HL-60/S4 treated with retinoic acid at 250 ng/mL for 4 days and 3 days (cell line): ENCODE measurements around the gene COL4A1.

Experiments
- in situ Hi-C: fragments of 300-500 bp; cut with MboI; formaldehyde crosslinking; loops from 2 replicates; pipeline ENCODE4 v1.7.0; 2022; ENCODE audit warnings: low sequenced_read_pairs

COL4A1 gene

DNA sequence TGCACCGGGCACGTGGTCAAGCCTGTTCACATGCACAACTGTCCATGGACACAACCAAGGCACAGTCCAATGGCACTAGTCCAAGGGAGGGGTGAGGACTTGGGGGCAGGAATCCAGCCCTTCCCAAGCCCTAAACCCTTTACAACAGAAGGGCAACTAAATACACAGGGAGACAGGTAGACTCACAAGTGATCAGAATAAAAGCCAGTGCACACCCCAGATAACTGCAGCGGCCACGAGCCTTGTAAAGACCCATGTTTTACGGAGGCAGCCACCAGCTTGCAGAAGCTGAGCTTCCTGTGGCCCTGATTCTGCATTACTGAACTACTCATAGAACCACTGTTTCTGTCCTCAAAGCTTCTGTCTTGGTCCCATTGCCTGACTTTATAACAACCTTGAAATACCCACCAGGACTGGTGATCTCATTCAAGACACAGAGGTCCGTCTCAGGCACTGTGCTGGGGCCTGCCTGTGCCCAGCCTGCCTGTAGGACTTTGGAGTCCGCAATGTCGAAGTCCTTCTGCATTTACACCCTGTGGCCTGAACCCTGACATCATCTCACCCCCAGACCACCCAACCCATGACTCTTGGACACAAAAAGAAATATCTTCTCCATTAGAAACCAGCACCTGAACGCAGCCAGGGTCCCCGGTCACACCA is 181.2 kb downstream of the COL4A1 start:
- in situ Hi-C loops: no loop called here

DNA sequence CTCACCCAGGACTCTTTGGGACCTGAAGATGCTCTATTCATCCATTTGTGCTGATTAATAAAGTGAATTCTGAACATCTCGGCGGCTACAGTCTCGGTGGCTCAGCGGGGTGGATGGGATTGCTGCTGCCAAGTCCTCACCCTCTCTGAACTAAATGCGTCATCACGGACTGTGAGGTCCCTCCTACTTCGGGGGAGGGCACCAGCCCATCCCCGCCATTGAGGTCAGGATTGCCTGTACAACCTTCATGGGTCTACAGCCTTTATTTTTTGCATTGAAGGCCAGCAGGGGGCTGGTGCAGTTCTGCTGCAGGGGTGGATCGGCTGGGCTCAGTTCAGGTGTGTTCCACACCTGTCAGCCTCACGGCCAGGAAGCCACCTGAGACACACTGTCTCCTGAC is 181.8 kb downstream of the COL4A1 start:
- in situ Hi-C loops: no loop called here

DNA sequence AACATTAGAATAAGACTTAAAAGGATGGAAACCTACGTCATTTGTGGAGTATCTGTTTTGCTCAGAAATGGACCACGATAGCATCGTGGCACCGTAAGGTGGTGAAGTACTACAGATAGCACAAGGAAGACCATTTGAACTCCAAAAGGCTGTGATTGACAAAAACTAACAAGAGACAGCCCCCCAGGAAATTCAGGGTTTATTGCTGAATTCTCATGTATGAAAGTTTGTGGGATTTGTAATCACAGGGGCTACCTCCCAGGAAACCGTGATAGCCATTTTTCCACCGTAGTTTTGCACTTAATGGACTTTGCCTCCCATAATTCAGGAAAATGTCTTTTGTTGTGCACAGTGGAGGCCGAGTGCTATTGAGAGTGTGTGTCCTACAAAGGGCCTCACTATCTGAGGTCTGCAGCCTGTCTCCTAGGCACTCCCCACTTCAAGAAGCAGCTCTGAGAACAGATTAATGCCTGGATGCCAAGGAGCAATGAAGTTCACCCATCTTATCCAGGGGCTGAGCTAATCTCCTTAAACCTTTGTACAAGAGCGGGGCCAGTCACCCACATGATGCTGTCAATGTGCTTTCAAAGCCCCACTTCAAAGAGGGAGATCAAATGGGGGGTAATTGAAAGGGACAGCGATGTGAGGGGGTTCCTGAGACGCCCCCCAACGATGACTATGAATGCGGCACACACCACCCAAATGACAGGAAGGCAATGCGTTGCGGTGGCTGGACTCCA is 182.6 kb downstream of the COL4A1 start:
- in situ Hi-C loops: loop anchor here (25.0 kb wide), 1 partner anchor 1162 kb away; no protein-coding TSS in a partner anchor

DNA sequence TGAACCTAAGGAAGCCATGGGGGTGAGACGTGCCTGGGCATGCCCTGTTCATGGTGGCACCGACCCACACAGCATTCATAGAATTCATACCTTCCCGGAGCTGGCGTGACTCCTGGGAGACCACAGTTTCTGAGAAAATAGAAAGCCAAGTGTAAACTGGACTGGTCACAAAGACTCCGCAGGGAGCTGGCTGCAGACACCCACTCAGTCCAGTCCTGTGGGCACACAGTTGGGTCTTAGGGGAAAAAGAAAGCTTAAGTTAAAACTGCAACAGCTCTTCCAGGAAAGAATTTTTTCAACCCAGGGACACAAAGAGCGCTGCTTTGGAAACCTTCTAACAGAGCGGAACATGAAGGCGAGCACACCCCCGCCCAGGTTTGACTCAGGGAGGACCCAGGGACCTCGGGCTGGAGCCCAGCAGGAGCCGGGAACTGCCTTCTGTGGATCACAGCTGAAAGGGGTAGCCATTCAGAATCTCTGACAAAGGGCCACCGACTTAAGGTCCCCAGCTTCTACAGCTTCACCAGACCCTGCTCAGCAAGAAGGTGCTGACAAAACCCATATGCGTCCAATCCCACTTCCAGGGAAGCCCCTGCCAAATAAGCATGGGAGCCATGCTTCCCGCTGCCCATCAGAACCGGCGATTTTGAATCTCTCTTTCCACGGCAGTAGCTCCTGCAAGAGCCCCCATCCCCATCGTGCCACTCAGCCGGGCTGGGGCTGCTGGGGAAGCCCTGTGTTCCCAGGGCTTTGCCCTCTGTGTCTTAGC is 183.7 kb downstream of the COL4A1 start:
- in situ Hi-C loops: loop anchor here (25.0 kb wide), 1 partner anchor 1161 kb away; no protein-coding TSS in a partner anchor

DNA sequence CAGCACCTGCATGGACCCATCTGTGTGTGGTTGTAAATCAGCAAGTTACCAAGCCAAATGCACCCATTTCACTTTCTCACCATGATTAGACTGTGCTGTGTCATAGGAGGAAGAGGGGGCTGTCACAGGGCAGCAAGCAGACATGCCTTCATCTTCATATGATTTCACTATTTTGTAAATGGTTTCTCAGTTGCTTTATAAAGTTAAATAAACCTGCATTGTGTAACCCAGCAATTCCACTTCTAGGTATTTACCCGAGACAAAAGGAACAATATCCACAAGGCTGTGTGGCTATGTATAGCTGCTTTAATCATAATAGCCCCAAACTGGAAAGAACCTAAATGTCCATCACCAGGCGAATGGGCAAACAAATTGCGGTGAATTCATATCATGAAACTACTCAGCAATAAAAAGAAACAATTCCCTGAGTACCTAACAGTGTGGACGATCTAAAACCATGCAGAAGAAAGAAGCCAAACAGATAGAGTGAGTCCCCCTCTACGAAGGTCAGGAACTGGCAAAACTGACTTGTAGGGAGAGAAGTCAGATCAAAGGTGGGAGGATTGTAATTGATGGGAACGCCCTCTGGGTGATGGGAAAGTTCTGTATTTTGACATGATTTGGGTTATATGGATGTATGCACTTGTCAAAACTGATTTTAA is 185.4 kb downstream of the COL4A1 start:
- in situ Hi-C loops: loop anchor here (25.0 kb wide), 1 partner anchor 1159 kb away; no protein-coding TSS in a partner anchor

DNA sequence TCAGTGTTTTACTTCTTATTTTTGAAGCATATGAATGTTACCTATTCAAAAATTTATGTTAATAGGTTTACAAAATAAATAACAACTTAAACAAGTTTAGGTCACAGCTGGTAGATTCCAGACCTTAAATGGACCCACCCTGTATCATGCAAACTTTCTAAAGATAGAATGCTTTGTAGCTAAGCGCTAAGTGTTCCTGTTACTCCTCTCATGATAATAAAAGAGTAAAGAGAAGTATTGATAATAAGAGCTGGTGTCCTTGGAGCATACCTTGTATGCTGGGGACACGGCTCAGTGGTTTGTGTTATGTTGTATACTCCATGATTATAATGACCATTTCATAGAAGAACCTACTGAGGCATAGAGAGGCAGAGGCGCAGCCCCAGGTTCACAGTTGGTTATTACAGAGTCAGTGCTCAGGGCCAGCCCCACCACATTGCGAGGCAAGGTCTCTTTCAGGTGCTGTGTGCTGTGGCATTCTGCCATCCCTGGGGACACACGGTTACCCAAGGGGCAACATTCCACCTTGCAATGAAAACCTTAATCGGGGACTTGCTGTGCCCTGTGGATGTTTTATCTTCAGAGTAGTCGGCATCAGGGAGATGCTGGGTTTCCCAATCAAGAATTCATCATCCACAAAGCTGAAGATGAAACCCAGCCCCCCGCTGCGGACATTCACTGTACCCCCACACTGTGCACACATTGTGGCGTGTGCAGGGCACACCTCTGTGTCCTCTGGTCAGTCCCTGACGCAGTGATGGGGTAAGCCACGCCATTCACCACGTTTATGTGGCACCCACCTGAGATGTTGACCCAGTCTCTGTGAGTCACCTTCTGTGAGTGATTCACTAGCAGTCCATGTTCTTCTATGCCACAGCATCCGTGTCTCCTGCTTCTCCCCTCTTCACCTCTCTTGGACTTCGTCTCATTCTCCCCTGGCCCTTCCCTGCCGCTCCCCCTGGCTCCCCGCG is 186.7 kb downstream of the COL4A1 start:
- in situ Hi-C loops: loop anchor here (25.0 kb wide), 1 partner anchor 1158 kb away; no protein-coding TSS in a partner anchor

DNA sequence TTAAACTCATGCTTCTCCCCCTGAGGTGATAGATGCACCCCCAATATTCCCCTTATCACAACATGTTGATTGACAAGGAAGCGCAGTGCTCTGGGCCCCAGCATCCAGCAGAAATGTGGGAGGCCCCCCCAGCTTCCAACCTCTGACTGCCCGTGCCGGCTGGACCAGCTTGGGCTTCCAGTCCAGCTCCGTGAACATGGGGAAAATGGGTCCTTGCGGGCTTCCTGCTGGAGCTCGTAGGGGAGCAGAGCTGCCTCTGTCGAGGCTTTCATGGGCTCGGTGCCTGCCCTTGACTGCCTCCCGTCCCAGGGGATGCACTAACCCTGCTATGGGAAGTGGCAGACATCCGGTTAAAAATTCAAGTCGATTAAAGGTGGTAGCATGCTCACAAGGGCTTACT is 188.9 kb downstream of the COL4A1 start:
- in situ Hi-C loops: loop anchor here (25.0 kb wide), 1 partner anchor 1156 kb away; no protein-coding TSS in a partner anchor

DNA sequence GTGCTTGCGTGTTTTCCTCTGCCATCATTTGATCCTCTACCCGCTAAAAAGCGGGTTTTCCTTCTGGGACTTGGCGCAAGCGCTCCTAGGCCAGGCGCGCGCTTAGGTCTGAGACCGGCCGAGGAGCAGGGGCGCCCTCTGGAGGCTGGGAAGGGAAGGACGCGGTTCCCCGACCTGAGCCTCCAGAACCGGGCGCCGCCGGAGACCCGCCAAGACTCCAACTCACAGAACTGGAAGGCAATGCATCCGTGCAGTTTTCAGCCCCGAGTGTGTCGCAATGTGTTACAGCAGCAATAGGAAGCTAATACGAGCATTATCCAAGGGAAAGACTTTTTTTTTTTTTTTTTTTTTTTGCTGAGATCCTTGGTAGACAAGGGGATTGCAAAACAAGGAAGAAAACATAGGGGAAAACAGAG is 190.9 kb downstream of the COL4A1 start:
- in situ Hi-C loops: loop anchor here (25.0 kb wide), 1 partner anchor 1154 kb away; no protein-coding TSS in a partner anchor

DNA sequence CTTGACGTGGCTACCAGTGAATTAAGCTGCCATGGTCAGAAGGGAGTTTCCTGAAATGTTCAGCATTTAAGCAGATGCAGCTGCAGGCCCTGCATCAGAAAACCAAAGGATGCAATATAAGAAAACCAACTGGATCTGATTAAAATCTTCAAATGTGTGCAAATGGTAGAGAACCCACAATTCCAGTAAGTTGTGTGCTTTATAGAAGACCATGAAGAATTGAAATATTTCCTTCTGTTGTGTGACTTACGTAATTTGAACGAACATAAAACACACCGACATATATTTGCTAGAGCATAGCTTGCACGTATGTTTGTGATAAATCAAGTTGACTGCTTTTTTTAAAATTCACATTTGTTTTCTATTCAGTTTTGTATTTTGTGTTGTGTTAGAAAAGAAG is 191.4 kb downstream of the COL4A1 start:
- in situ Hi-C loops: loop anchor here (25.0 kb wide), 1 partner anchor 1153 kb away; no protein-coding TSS in a partner anchor

DNA sequence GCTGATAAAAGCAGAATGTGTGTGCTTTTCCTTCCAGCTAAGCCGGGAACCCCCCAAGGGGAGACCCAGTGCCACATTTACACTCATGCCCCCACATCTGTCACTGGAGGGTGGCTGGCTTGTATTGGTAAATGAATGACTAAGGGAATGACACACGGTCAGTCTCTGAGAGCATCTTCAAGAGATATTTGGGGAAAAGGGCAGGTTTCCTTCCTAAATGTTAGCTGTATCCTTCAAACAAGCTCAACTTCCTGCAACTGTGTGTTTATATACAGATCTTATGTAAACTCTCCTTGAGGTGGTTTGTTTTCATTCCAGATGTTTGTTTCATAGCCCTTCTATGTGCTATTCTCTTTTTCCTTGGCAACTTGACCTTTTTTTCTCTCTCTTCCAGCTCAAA is 192.6 kb downstream of the COL4A1 start:
- in situ Hi-C loops: loop anchor here (25.0 kb wide), 1 partner anchor 1152 kb away; no protein-coding TSS in a partner anchor

DNA sequence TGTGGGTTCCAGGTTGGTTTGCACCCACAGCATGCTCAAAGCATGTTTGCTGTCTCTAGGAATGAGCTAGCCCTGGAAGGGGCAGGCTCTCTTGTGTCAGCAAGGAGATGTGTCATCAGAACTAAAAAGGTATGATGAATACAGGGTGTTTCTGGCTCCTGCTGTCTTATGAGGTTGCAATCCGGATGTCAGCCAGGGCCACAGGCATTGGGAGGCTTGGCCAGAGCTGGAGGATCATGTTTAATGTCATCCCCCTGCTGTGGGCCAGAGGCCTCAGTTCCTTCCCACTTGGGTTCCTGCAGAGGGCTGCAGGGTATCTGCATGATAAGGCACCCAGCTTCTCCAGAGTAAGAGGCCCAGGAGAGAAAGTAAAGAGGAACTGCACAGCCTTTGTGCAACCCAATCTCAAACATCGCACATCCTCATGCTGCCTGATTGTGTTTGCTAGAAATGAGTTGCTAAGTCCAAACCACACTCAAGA is 193.6 kb downstream of the COL4A1 start:
- in situ Hi-C loops: loop anchor here (25.0 kb wide), 1 partner anchor 1151 kb away; no protein-coding TSS in a partner anchor

DNA sequence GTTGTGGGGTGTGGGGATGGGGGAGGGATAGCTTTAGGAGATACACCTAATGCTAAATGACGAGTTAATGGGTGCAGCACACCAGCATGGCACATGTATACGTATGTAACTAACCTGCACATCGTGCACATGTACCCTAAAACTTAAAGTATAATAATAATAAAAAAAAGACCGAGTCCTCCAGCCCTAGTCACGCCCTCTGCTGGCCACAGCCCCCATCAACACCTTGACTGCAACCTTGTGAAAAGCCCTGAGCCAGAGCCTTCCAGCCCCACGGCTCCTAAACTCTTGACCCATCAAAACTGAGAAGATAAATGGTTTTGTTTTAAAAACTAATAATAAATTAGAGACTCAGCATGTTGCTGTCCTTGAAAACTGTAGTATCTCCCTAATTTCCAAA is 194.6 kb downstream of the COL4A1 start:
- in situ Hi-C loops: loop anchor here (25.0 kb wide), 1 partner anchor 1150 kb away; no protein-coding TSS in a partner anchor

DNA sequence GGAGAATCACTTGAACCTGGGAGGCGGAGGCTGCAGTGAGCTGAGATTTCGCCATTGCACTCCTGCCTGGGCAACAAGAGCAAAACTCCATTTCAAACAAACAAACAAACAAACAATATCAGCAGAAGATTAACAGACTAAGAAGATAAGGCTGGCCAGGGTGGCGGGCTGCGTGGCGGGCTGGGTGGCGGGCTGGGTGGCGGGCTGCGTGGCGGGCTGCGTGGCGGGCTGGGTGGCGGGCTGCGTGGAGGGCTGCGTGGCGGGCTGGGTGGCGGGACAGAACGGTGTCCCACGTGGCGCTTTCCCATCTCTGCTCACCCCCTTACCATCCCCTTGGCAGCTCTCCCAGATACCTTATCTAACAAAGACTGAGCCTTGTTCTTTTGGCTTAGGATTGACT is 196.2 kb downstream of the COL4A1 start:
- in situ Hi-C loops: loop anchor here (25.0 kb wide), 1 partner anchor 1148 kb away; no protein-coding TSS in a partner anchor

DNA sequence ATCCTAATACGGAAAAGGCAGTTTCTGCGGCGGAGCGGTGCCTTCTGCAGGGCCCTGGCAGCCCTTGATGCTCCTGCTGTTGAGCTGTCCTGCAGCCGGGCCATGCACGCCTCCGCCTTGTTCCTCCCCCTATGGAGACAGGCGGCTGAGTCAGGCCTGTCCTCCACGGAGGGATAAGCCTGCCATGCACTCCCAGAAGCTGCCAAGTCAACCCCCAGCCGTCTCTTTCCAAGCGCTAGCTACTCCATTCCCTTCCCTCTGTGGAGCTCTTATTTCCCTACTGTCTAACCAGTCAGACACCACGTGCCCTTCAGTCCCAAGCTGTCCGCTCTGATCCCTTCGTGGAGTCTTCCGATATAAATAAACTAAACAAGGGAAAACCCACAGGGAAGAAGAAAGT is 197.0 kb downstream of the COL4A1 start:
- in situ Hi-C loops: loop anchor here (25.0 kb wide), 1 partner anchor 1148 kb away; no protein-coding TSS in a partner anchor

DNA sequence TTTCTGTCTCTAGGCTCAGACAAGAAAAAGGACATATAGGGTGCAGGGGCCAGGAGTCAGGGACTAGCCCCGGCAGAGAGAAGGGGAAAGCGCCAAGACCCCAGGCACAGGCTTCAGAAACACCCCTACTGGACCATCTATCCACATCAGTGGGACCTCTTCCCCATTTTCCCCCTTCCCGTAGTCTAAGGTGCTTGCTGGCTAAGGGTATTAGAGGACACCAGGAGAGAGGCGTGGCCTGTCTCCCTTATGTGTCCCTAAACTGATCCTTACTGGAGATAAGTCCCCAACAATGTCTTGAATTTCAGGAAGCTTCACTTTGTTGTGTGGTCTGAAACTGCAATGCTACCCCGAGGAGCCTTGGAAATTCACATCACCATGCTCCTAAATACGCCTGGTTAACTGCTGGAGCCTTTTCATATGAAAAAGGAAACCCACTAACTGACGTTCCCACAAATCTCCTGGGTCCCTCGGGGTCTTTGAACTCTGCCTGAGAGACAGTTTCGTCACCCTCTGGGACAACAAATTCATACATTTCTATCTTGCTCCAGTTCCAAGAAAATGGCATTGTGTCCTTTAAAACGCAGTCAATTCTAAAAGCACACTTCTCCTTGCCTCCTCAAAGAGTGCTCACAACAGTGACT is 197.7 kb downstream of the COL4A1 start:
- in situ Hi-C loops: loop anchor here (25.0 kb wide), 1 partner anchor 1147 kb away; no protein-coding TSS in a partner anchor

DNA sequence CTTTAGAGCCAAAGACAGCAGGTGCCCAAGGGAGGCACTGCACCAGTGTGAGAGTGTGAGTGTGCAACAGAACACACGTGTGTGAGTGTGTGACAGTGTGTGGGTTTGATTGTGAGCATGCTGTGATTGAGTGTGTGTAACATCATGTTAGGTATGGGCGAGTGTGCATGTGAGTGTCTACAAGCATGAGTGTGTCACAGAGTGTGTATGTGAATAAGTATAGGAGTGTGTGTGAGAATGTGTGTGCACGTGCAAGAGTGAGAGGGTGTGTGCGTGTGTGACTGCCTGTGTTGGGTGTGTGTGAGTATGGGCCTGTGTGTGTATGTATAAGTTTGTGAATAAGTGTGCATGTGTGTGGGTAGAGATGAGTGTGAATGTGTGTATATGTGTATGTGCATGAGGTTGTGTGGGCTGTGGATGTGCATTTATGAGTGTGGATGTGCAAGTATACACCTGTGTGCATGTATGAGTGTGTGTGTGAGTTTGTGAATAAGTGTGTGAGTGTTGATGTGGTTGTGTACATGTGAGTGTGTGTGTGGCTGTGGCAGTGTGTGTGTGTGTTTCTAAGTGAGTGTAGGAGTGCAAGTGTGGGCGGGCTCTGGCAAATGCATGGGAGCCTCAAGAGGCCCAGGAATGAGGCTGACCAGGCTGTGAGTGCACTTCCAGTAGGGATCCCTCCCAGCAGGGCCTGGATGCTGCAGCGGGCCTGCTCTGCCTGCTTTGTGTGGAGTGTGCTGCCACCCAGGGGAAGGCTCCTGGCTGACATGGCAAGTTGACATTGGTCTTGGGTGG is 198.4 kb downstream of the COL4A1 start:
- in situ Hi-C loops: loop anchor here (25.0 kb wide), 1 partner anchor 1146 kb away; no protein-coding TSS in a partner anchor

DNA sequence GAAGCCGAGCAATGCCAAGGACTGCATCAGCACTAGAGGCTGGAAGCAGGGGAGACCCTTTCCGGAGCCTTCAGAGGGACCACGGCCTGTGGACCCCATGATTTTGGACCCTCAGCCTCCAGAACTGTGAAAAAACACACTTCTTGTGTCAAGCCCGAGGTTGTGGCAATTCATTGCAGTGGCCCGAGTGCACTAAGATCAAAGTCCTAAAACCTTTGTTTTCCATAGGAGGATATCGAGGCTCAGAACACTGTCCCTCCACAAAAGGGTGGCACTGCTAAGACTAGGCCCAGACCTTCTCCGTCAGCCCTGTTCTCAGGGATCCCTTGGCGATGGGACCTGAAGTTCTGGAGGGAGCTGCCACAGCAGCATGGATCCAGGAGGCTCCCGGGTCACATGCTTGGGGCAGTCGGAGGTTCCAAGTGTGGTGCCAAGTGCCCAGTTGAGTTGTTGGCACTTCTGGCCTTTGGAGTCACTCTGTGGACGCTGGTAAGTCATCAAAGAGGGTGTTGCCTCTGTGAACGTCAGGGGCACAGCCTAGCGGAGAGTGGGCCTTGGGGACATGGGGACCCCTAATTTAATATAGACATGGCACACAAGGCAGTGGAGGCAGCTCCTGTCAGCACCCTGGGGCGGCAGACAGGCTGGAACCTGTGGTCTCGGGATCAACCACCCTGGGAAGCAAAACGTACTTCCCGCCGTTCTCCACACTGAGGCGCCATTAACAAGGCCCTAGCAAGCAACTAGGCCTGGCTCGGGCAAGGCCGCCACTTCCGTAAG is 199.2 kb downstream of the COL4A1 start:
- in situ Hi-C loops: loop anchor here (25.0 kb wide), 1 partner anchor 1145 kb away; no protein-coding TSS in a partner anchor
